ENCODE measurements around the gene S100B. TPM values are rescaled to one million over a fixed set of nuclear protein-coding genes. Genes with fewer than 3 reads are reported as not detected.

S100B gene
- total and polyA plus RNA-seq, 2 of the 13 experiments (the other 11 are each of a cell fraction or from before 2014, with no cell fraction given), result not detected

GRCh38 chr21:46622226-46622625 is 17.3 kb upstream of the S100B start (continued):
- TF ChIP-seq ZNF800 (CRISPR knock-in tag; IDR thresholded peaks at IDR 0.05) (no peak), PLRG1 (conservative IDR thresholded peaks at IDR 0.05) (no peak), HNRNPH1 (optimal IDR thresholded peaks at IDR 0.05; ENCODE audit: low read depth, low read length) (no peak), ZBED4 (CRISPR knock-in tag; IDR thresholded peaks at IDR 0.05; ENCODE audit: borderline replicate concordance) (peak; percentile 86; the same call in 1 of the 2 replicates), ZNF282 (IDR thresholded peaks at IDR 0.05; ENCODE audit: partially characterized antibody) (no peak), SIN3B (IDR thresholded peaks at IDR 0.05; ENCODE audit: low read length) (no peak), MAFK (conservative IDR thresholded peaks at IDR 0.05 in 1 of 2, IDR thresholded peaks at IDR 0.05 in 1 of 2; ENCODE audit: low read length in 2 of 2) (peak in 1 of 2 experiments; percentile 28; a peak in 1 of 4 replicates), ZNF260 (CRISPR knock-in tag; IDR thresholded peaks at IDR 0.05; ENCODE audit: borderline replicate concordance, low read depth) (no peak), GZF1 (CRISPR knock-in tag; IDR thresholded peaks at IDR 0.05) (no peak), GLMP (CRISPR knock-in tag; IDR thresholded peaks at IDR 0.05; ENCODE audit: borderline replicate concordance) (no peak), ZFP90 (CRISPR knock-in tag; IDR thresholded peaks at IDR 0.05; ENCODE audit: borderline replicate concordance) (no peak), ZNF772 (CRISPR knock-in tag; IDR thresholded peaks at IDR 0.05) (no peak), MAZ (IDR thresholded peaks at IDR 0.05; ENCODE audit: borderline replicate concordance, low read depth, low read length) (peak; percentile 37; the same call in 1 of the 2 replicates), MAZ (CRISPR knock-in tag; IDR thresholded peaks at IDR 0.05; ENCODE audit: low read depth) (no peak), NR2F1 (CRISPR knock-in tag; IDR thresholded peaks at IDR 0.05) (no peak), RFX3 (CRISPR knock-in tag; IDR thresholded peaks at IDR 0.05) (peak; percentile 77), ZKSCAN1 (IDR thresholded peaks at IDR 0.05; ENCODE audit: low read length) (no peak), ZNF564 (CRISPR knock-in tag; IDR thresholded peaks at IDR 0.05) (no peak), E2F1 (CRISPR knock-in tag; IDR thresholded peaks at IDR 0.05) (peak; percentile 11; the same call in 1 of the 2 replicates), ATF7-NPFF (CRISPR knock-in tag; IDR thresholded peaks at IDR 0.05; ENCODE audit: low read depth) (no peak)

Data from HepG2 (cell line).